ENCODE data around the gene ELOA.

ELOA gene, protein sequence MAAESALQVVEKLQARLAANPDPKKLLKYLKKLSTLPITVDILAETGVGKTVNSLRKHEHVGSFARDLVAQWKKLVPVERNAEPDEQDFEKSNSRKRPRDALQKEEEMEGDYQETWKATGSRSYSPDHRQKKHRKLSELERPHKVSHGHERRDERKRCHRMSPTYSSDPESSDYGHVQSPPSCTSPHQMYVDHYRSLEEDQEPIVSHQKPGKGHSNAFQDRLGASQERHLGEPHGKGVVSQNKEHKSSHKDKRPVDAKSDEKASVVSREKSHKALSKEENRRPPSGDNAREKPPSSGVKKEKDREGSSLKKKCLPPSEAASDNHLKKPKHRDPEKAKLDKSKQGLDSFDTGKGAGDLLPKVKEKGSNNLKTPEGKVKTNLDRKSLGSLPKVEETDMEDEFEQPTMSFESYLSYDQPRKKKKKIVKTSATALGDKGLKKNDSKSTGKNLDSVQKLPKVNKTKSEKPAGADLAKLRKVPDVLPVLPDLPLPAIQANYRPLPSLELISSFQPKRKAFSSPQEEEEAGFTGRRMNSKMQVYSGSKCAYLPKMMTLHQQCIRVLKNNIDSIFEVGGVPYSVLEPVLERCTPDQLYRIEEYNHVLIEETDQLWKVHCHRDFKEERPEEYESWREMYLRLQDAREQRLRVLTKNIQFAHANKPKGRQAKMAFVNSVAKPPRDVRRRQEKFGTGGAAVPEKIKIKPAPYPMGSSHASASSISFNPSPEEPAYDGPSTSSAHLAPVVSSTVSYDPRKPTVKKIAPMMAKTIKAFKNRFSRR

DNA sequence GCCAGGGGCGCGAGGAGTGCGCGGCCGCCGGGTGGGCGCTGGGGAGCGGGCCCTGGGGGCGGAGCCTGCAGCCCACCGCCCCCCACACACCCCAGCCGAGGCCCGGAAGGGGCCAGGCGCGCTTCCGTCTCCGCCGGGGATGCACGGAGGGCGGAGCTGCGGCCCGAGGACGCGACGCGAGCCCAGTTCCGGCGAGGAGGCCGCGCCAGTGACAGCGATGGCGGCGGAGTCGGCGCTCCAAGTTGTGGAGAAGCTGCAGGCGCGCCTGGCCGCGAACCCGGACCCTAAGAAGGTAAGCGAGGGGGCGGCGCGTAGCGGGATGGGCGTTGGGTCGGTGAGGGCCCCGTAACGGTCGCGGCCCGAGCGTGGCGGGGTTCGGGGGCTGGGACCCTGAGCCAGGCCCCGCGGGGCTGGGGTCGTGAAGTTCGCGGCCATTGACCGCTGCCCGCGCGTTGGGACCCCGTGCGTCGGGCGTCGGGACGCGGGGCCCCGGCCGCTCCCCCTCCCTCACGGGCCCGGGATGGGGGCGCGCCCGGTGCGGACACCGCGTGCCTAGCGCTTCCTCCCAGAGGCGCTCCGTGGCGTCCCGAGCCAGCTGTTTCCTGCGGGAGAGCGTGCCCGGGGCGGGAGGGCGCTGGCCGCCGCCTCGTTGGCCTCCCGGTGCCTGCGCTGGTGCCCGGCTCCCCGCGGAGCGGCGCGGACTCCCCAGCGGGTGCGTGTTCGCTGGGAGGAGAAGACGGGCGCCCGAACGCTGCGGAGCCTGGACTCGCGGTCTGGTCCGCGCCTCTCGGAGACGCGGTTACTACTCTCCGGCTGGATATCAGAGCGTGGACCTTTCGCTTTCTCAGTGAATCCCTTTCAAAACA, at the start of gene ELOA:
ELOA (plus strand) TSS at position 185 of the 866 bp plus-strand sequence; CDS start at position 218, 33 bp downstream.
- peak; percentile 55 to 70 for DNase-seq (ENCODE audit: low read depth in 2 of 2)

DNA sequence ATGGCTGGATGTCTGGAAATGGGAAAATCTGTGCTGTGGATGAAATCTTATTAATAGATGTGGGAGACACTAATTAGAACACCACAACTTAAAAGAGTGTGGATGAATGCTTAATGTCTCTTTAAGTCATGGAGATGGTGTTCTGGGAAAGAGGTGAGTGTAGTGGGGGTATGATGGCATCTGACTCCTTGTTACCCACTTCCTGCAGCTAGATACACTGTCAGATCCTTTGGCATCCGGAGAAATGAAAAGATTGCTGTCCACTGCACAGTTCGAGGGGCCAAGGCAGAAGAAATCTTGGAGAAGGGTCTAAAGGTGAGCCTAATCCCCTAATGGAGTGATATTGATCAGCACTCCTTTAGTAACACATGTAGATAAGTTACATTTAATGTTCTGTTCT, 49.7 kb upstream of the ELOA start:
- DNase-seq (ENCODE audit: low read depth in 2 of 2): no peak

DNA sequence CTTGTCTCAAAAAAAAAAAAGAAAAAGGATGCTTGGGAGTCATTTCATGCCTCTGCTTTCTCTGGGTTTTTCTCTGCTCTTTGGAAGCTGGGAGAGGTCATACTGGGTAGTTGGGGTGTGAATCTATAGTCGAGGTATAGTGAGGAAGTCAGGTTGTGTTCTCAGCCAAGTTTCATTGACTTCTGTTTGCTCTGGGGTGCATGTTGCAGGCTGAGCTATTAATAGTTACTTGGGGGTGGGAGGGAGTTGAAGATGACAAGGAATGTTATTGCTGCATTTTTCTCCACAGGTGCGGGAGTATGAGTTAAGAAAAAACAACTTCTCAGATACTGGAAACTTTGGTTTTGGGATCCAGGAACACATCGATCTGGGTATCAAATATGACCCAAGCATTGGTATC, 48.9 kb upstream of the ELOA start:
- DNase-seq (ENCODE audit: low read depth in 2 of 2): no peak

DNA sequence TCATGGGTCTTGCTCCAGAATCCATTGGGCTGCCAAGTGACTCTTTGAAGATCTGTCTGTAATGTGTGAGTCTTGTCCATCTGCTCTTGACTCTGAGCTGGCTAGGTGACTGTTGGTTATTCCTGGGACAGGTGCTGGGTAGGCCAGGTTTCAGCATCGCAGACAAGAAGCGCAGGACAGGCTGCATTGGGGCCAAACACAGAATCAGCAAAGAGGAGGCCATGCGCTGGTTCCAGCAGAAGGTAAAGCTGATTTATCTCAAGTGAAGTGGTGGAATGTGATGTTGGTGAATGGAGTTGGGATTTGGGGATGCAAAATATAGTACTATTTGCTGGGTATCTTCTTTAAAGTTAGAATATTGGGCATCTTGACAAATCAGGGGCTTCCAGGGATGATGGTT, 47.6 kb upstream of the ELOA start:
- no peak for DNase-seq (ENCODE audit: low read depth in 2 of 2)

DNA sequence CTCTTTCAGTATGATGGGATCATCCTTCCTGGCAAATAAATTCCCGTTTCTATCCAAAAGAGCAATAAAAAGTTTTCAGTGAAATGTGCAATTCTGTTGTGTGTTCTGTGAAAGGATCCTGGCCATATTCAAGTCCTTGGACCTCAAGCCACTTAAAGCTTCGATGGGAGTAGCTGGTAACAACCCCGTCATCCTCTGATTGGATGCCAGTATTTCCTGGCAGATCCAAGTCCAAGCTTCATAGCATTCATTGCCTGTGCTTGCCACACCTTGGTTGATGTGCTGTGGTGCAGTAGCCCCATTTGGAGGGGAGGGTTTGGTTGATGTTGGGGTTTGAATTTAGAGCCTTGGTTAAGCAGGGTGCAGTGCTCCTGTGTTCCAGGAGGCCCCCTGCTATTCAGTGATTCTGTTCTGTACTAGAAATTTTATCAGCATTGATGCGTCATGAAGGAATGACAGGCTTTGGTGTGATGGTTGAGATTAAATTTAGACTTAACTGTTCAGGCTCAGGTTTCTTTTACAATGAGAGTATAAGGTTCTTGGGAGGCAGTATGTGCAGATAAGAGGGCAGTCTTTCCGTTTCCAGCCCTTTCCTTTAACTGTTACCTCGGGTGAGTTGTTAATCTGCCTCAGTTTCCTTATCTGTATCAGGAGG, 46.8 kb upstream of the ELOA start:
- no peak for DNase-seq (ENCODE audit: low read depth in 2 of 2)

DNA sequence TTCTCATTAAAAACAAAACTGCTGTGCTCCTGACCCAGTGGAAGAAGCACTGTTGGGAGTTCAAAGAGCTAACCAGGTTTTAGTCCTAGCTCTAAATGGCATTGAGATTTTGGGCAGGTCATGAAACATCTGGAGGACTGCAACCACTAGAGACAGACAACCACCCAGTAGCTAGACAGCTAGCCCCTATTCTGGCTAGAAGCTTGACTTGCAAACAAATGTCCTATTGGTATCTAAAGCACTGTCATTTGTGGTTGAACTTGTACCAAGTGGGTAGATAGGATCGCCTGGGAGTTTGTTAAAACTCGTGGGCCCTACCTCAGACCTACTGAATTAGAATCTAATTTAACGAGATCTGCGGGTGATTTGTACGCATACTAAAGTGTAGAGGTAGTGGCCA, 44.8 kb upstream of the ELOA start:
- DNase-seq (ENCODE audit: low read depth in 2 of 2): no peak

DNA sequence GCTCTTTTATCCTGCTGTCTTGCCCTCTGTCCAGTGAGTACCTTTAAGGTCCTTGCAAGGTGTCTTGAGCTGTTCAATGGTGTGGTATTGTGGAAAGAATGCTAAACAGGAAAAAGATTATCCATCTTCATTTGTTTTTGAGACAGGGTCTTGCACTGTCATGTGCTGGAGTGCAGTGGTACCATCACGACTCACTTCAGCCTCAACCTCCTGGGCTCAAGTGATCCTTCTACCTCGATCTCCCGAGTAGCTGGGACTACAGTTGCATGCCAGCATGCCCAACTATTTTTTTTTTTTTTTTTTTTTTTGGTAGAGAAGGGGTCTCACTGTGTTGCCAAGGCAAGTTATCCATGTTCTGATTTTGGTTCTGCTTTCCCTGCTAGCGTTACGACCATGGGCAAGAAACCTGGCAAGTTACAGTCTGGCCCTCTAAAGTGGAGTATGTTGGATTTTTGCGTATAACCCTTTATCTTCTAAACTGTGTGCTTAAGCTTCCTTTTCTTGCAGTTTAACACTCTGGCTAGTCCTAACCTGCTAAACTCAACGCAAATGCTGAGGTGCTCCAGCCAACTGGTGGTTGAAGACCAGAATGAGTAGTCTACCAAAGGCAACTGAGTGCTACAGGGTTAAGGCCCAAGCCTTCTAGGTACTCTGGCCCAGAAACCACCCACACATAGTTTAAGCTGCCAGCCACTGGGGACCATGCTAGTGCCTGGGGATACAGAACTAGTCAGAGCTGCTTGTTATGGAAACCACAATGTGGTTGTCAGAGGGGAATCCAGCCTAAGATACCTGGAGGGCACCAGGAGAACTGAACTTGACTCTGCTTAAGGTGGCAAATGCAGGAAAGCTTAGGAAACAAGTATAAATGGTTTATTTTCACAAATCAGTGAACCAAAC, 43.7 kb upstream of the ELOA start:
- peak in 1 of 2 donors; percentile 17 for DNase-seq (ENCODE audit: low read depth in 2 of 2)

DNA sequence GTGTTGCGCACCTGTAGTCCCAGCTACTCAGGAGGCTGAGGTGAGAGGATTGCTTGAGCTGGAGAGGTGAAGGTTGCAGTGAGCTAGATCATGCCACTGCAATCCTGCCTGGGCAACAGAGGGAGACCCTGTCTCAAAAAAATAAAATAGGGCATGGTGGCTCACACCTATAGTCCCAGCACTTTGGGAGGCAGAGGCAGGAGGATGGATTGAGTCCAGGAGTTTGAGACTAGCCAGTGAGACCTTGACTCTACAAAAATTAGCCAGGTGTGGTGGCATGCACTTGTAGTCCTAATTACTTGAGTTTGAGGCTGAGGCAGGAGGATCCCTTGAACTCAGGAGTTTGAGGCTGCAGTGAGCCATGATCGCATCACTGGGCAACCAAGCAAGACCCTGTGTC, 42.0 kb upstream of the ELOA start:
- DNase-seq (ENCODE audit: low read depth in 2 of 2): no peak

DNA sequence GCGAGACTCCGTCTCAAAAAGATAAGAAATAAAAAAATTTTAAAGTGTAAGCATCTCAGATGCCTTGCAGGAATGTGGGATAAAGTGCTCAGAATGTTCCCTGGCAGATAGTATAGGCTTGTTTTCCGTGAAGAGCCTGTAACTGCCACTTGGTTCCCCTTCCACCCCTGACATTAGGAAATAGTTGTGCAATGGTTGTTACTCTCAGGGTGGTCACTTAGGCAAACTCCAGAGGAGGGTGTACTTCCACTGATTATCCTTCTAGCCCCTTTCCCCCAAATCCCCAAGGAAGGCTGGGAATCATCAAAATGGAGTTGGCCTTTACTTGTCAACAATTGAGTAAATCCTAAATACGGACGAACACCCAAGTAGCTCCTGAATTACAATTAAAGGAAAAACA, 41.3 kb upstream of the ELOA start:
- no peak for DNase-seq (ENCODE audit: low read depth in 2 of 2)

DNA sequence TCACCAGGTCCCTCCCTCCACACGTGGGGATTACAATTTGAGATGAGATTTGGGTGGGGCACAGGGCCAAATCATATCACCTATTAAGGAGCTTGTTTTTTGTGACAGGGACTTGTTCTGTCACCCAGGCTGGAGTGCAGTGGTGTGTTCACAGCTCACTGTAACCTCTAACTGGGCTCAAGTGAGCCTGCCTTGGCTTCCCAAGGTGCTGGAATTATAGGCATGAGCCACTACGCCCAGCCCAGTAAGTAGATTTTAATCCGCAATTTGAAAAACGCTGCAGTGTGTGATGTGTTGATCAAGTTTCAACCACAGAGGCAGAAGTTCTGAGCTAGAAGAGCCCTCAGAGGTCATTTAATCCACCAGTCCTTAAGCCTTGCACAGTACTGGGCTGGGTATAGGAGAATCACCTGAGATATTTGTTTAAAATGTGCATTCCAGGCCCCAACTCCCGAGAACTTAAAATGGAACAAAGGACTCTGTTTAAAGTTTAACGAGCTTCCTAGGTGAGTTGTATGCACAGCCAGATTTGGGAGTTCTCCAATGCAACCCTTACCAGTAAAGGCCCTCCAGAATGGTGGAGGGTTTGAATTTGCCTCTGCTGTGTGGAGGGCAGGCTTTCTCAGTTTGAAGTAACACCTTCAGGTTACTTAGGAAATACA, 38.3 kb upstream of the ELOA start:
- DNase-seq (ENCODE audit: low read depth in 2 of 2): no peak

DNA sequence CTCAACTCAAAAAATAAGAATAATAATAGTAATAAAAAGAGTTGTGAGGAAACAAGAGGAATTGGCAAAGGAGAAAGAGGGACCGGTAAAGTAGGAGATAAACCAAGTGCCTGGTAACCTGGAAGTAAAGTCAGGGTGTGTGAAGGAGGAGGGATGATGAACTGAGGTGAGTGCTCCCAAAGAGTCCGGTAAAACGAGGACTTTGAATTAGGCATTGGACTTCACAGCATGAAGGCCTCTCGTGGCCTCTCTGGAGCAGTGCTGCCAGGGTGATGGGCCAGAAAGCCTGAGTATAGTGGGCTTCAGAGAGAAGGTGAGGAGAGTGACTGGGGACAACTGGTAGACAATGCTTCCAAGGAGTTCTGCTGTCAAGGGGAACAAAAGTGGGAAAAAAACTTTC, 34.0 kb upstream of the ELOA start:
- no peak for DNase-seq (ENCODE audit: low read depth in 2 of 2)

DNA sequence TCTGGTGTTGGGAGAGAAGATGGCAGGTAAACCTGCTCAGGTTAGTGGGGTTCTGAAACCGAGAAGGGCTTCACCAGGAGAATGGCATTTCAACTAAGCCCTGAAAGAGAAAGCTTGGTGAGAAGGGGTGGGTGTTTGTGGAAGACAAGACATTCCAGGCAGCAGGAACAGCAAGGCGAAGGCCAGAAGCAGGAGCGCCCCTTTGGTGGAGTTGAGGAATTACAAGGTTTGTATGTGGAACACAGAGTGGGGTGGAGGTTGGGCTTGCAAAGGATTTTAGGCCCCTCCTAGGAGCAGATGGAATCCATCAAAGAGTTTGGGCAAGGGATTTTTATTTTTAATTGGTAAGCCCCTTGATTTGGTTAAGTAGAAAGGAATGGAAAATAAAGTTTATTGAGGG, 24.8 kb upstream of the ELOA start:
- DNase-seq (ENCODE audit: low read depth in 2 of 2): no peak

DNA sequence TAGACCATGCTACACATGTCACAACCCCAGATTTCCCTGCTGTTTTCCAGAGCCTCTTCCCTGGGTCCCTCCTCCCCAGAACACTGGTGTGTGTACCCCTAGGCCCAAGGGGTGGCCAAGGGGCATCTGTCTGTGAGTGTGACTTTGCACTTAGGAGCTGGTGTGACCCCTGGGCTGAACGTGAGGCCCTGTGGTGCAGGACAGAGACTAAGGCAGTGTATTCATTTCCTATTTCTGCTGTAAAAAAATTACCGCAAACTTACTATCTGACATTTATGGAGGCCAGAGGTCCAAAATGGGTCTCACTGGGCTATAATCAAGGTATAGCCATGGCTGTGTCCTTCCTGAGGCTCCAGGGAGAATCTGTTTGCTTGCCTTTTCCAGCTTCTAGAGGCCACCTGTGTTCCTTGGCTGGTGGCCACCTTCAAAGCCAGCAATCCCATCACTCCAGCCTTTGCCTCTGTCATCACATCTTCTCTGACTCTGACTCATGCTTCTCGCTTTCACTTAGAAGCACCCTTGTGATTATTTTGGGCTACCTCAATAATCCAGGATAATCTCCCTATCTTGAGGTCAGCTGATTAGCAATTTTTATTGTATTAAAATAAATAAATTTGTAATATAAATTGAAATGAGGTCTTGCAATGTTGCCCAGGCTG, 24.0 kb upstream of the ELOA start:
- no peak for DNase-seq (ENCODE audit: low read depth in 2 of 2)

DNA sequence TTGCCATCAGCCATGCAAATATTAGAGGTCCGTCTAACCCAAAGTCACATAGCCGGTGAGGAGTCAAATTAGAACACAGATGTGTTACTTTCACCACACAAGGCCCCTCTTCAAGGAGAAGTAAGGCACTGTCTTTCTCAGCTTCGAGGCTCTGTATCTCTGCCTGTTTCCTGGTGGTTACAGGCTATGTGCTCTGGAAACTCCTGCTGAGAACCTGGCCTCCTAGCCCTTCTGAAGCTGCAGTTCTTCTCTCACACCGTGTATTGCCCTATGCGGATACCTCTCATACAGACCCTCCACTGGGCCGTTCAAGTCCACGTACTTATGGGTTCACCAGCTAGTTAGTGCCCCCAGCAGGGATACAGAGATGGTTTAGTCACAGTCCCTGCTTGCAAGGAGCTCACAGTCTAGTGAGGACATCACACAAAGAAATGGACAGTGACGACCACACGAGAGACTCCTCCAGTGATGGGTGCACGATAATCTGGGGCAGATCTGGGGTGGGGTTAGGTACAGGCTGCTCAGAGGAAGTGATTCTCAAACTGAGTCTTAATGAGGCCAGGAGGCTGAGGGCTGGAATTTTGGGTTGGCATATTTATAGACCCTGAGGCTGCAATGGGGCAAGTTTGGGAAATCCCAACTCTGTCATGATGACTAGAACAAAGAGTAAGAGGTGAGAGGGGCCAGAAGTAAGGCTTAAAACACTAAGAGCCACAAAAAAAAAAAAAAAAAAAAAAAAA, 22.8 kb upstream of the ELOA start:
- DNase-seq (ENCODE audit: low read depth in 2 of 2): no peak

DNA sequence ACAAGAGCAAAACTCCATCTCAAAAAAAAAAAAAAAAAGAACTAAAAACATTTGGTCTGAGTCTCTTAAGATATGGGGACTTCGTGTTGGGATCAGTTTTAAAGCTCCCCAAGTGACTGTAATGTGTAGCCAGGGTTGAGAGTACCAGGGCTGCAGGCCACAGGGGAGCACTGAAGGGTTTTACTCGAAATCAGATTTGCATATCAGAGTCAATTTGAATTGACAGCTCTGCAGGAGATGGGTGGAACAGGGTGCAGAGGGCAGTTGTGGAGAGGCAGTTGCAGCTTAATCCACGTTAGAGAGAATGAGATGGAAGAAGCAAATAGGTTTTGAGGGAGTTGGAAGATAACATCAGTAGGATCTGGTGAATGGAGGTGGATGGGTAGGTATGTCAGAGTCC, 20.6 kb upstream of the ELOA start:
- no peak for DNase-seq (ENCODE audit: low read depth in 2 of 2)

DNA sequence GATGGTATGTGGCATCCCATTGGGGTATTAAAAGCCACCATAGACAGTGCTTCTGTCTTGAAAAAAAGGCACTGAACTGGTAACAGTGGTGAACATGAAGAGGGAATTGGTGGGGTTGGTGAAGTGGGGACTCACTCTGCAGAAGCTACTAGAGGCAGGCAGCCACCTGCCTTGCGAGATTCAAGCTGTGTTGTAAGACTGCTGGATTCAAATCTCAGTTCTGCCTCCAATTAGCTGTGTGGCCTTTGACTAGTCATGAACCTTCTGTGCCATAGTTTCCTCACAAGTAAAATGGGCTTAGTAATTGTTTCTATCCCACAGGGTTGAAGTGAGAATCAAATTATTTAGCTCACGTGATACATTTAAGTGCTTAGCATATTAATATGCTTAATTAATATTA, 16.6 kb upstream of the ELOA start:
- no peak for DNase-seq (ENCODE audit: low read depth in 2 of 2)

DNA sequence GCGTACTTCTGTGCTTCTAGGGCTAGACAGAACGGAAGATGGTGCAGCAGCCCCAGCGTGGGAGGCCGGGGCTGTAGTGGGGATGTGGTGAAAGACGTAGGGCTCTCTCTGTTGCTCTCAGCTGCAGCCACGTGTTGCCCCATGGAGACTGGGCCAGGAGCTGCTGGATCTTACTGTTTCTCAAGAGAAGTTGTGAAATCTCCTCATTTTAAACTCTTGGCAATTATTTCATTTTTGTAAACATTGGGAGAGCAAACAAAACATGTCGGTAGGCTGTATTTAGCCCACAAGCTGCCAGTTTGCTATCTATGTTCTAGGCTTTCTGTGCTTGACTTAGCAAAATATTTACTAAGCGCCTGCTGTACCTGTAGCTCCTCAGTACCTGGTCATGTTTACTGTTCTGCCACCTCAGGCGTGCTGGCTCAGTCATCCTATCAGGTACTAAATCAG, 15.9 kb upstream of the ELOA start:
- no peak for DNase-seq (ENCODE audit: low read depth in 2 of 2)

DNA sequence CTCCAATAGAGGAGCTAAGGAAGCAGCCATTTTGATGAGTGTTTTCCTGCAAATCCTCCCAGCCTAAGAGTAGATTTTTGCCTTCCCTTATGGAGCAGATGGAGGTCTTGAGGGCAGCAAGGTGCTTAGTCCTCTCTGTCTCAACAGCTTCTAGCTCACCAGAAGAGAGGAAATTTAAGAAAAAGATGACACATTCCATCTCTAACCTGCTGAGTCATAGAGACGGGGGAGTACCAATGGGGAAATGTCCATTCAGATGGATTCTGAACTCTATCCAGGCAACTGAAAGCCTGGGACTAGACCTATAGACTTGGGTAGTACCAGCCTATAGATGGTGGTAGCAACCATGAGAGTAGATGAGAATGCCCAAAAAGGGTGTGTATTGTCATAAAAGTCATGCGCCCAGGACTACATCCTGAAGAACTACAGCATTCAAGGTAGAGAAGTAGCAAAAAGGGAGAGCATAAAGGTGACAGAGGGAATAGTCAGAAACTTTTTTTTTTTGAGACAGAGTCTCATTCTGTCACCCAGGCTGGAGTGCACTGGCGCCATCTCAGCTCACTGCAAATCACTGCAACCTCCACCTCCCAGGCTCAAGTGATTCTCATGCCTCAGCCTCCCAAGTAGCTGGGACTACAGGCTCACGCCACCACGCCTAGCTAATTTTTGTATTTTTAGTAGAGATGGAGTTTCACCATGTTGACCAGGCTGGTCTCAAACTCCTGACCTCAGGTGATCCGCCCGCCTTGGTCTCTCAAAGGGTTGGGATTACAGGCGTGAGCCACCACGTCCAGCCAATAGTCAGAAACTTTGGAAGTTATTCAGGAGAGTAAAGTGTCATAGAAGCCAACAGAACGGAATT, 10.7 kb upstream of the ELOA start:
- no peak for DNase-seq (ENCODE audit: low read depth in 2 of 2)

Measured in stimulated activated CD4-positive, alpha-beta T cell treated with anti-CD3 and anti-CD28 coated beads, Interleukin-15, amount 100 ng/mL, for 48 hours (primary cell).